ENCODE data around the gene RBM44.

RBM44 gene

GRCh38 chr2:237886685-237887481, 88.3 kb downstream of the RBM44 start:
- DNase-seq (ENCODE audit: low read depth in 2 of 2) = no peak

GRCh38 chr2:237888389-237888788, 89.8 kb downstream of the RBM44 start:
- DNase-seq (ENCODE audit: low read depth in 2 of 2) = no peak

DNA sequence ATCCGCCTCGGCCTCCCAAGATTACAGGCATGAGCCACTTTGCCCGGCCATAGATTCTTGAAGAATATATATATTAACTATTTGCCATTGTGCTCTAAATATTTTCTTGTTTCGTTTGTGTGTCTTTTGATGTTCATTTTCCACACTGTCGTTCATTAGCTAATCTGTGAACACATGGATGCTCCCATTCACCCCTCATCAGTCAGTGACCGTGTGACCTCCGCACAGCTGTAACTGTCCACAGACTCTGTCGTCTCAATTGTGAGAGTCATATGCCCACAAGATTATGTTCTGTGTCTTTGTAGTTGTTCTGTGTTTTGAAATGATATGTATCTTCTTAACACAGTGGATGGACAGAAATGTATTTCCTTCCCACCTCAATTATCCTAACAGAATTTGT, 90.4 kb downstream of the RBM44 start:
- no peak for DNase-seq (ENCODE audit: low read depth in 2 of 2)

- no peak for DNase-seq (ENCODE audit: low read depth in 2 of 2)
Observed at GRCh38 chr2:237889811-237890210, 91.2 kb downstream of the RBM44 start.
